Measurements from ENCODE around the gene CSNK1A1. TPM values are rescaled to one million over a fixed set of nuclear protein-coding genes. Genes with fewer than 3 reads are reported as not detected.

The CSNK1A1 gene
- total RNA-seq, 1 donor from 2014 or later: 133 TPM

- Mint-ChIP-seq H3K9me3 (no peaks in the 10 kb centered on the region), H3K36me3 (ENCODE audit: low read depth) (no peaks in the 10 kb centered on the region), H3K27ac (no peak overlapping the region), H3K27me3 (peaks cover 16% of the 10 kb centered on the region), H3K4me1 (peaks cover 8% of the 10 kb centered on the region), H3K4me3 (peak overlapping the region; percentile 73)
- intact Hi-C loops (cut with micrococcal nuclease): loop anchor here (2.0 kb wide), 1 partner anchor 37 kb away; no protein-coding TSS in a partner anchor
- POLR2A ChIA-PET: interaction anchor here (0.8 to 1.5 kb wide), 2 partner anchors 31 to 36 kb away, joined by 4 to 5 read pairs; partner anchors contain the start of gene CSNK1A1
- CTCF ChIA-PET: no interaction called here
- ATAC-seq (ENCODE audit: low read depth) (no peak), DNase-seq (no peak)
- TF ChIP-seq CTCF (IDR thresholded peaks at IDR 0.05): no peak
These were observed 30.9 kb upstream of the CSNK1A1 start for GRCh38 chr5:149581931-149582768.

- H3K9me3 Mint-ChIP-seq: no peaks in the 10 kb centered on the region
- peak within 1 kb of the TSS; percentile 73 for H3K4me3 Mint-ChIP-seq
- no peak for TF ChIP-seq CTCF (IDR thresholded peaks at IDR 0.05)
- ChIA-PET CTCF (no interaction called here), POLR2A (interaction anchor here (0.8 to 1.5 kb wide), 2 partner anchors 30 to 37 kb away, joined by 4 to 5 read pairs; partner anchors contain the start of gene CSNK1A1)
- peak; percentile 62 for ATAC-seq (ENCODE audit: low read depth)
- H3K36me3 Mint-ChIP-seq (ENCODE audit: low read depth): no peaks in the 10 kb centered on the region
- peaks cover 8% of the 10 kb centered on the region for H3K4me1 Mint-ChIP-seq
- DNase-seq: peak; percentile 34
- no peak within 1 kb of the TSS for H3K27ac Mint-ChIP-seq
- intact Hi-C loops (cut with micrococcal nuclease): loop anchor here (2.0 kb wide), 1 partner anchor 37 kb away; no protein-coding TSS in a partner anchor
- peaks cover 16% of the 10 kb centered on the region for H3K27me3 Mint-ChIP-seq
These were observed 30.1 kb upstream of the CSNK1A1 start, which contains the start of gene ARHGEF37 for GRCh38 chr5:149581192-149581861. TSS of gene ARHGEF37 (plus strand) at chr5:149581498. CDS start at chr5:149597770, 16,272 bp downstream.

- intact Hi-C loops (cut with micrococcal nuclease): loop anchor here (2.0 kb wide), 1 partner anchor 38 kb away; no protein-coding TSS in a partner anchor
- POLR2A ChIA-PET: interaction anchor here (0.8 to 1.5 kb wide), 2 partner anchors 29 to 38 kb away, joined by 4 to 5 read pairs; partner anchors contain the start of gene CSNK1A1
- Mint-ChIP-seq H3K27ac (no peak overlapping the region), H3K4me1 (peaks cover 8% of the 10 kb centered on the region), H3K4me3 (peak overlapping the region; percentile 69), H3K27me3 (peaks cover 16% of the 10 kb centered on the region), H3K9me3 (no peaks in the 10 kb centered on the region), H3K36me3 (ENCODE audit: low read depth) (no peaks in the 10 kb centered on the region)
- ATAC-seq (ENCODE audit: low read depth) (no peak), DNase-seq (no peak)
- no peak for TF ChIP-seq CTCF (IDR thresholded peaks at IDR 0.05)
- CTCF ChIA-PET: no interaction called here
These were observed 29.6 kb upstream of the CSNK1A1 start for GRCh38 chr5:149580808-149581191.

DNA sequence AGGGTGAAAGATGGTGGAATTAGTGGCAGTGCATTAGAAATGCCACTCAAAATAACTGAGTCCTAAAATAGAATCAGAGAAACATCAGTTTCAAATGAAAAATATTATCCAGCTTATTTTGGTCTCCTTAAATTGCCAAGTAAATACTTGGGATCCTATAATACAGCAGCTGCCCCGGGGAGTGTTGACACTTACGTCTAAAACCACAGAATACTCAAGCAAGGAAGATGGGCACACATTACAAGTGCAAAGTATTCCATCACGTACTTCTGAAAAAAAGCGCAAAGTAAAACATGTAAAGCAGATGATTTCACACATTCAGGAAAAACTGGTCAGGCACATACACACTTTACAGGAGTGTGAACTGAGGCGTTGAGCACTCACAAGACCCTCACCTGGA, 27.7 kb upstream of the CSNK1A1 start:
- Mint-ChIP-seq H3K4me1 (peaks cover 8% of the 10 kb centered on the region), H3K9me3 (no peaks in the 10 kb centered on the region), H3K36me3 (ENCODE audit: low read depth) (no peaks in the 10 kb centered on the region), H3K27ac (no peak overlapping the region), H3K27me3 (peaks cover 16% of the 10 kb centered on the region), H3K4me3 (no peak overlapping the region)
- DNase-seq (no peak), ATAC-seq (ENCODE audit: low read depth) (no peak)
- ChIA-PET CTCF (interaction anchor here (1.0 to 1.3 kb wide), 2 partner anchors 207 to 210 kb away, joined by 3 to 4 read pairs; no protein-coding TSS in a partner anchor), POLR2A (no interaction called here)
- no peak for TF ChIP-seq CTCF (IDR thresholded peaks at IDR 0.05)
- intact Hi-C loops (cut with micrococcal nuclease): no loop called here

DNA sequence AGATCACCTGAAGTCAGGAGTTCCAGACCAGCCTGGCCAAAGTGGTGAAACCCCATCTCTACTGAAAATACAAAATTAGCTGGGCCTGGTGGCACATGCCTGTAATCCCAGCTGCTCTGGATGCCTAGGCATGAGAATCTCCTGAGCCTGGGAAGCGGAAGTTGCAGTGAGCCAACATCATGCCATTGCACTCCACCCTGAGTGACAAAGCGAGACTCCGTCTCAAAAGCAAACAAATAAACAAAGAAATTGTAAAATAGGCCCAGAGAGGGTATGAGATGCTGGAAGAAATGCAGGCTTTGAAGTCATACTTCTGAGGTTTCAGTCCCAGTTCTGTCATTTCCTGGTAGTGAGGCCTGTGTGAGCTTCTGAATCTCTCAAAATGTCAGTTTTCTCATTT, 24.8 kb upstream of the CSNK1A1 start:
- CTCF ChIA-PET: no interaction called here

More for the DNA sequence above, 24.8 kb upstream of the CSNK1A1 start:
- ATAC-seq (ENCODE audit: low read depth) (no peak), DNase-seq (no peak)
- intact Hi-C loops (cut with micrococcal nuclease): no loop called here
- Mint-ChIP-seq H3K36me3 (ENCODE audit: low read depth) (no peaks in the 10 kb centered on the region), H3K4me1 (peaks cover 3% of the 10 kb centered on the region), H3K27ac (no peak overlapping the region), H3K27me3 (peaks cover 8% of the 10 kb centered on the region), H3K4me3 (no peak overlapping the region), H3K9me3 (no peaks in the 10 kb centered on the region)
- TF ChIP-seq CTCF (IDR thresholded peaks at IDR 0.05): no peak
- POLR2A ChIA-PET: no interaction called here
